ENCODE results near the gene EPM2AIP1.

Gene EPM2AIP1

GRCh38 chr3:37031096-37031682 is 38.3 kb upstream of the EPM2AIP1 start:
- no peak overlapping the region for H3K4me3 ChIP-seq (ENCODE audit: low read depth, low read length)
- TF ChIP-seq CTCF (IDR thresholded peaks at IDR 0.05; ENCODE audit: insufficient read depth, low read depth, low read length, missing control alignments) = no peak
- no peak for DNase-seq (ENCODE audit: low read depth)

GRCh38 chr3:37030588-37030987 is 37.7 kb upstream of the EPM2AIP1 start:
- DNase-seq (ENCODE audit: low read depth) = no peak
- no peak overlapping the region for H3K4me3 ChIP-seq (ENCODE audit: low read depth, low read length)
- no peak for TF ChIP-seq CTCF (IDR thresholded peaks at IDR 0.05; ENCODE audit: insufficient read depth, low read depth, low read length, missing control alignments)

GRCh38 chr3:37029516-37030163 is 36.7 kb upstream of the EPM2AIP1 start:
- no peak for TF ChIP-seq CTCF (IDR thresholded peaks at IDR 0.05; ENCODE audit: insufficient read depth, low read depth, low read length, missing control alignments)
- DNase-seq (ENCODE audit: low read depth) = no peak
- H3K4me3 ChIP-seq (ENCODE audit: low read depth, low read length) = no peak overlapping the region

- H3K4me3 ChIP-seq (ENCODE audit: low read depth, low read length) = no peak overlapping the region
- TF ChIP-seq CTCF (IDR thresholded peaks at IDR 0.05; ENCODE audit: insufficient read depth, low read depth, low read length, missing control alignments) = no peak
- no peak for DNase-seq (ENCODE audit: low read depth)
Observed at GRCh38 chr3:37029111-37029510, 36.2 kb upstream of the EPM2AIP1 start.

- no peak for DNase-seq (ENCODE audit: low read depth)
- no peak overlapping the region for H3K4me3 ChIP-seq (ENCODE audit: low read depth, low read length)
- no peak for TF ChIP-seq CTCF (IDR thresholded peaks at IDR 0.05; ENCODE audit: insufficient read depth, low read depth, low read length, missing control alignments)
Observed at GRCh38 chr3:37028329-37028728, 35.4 kb upstream of the EPM2AIP1 start.

GRCh38 chr3:37026851-37027250 is 33.9 kb upstream of the EPM2AIP1 start:
- DNase-seq (ENCODE audit: low read depth) = no peak
- TF ChIP-seq CTCF (IDR thresholded peaks at IDR 0.05; ENCODE audit: insufficient read depth, low read depth, low read length, missing control alignments) = no peak
- H3K4me3 ChIP-seq (ENCODE audit: low read depth, low read length) = no peak overlapping the region
